CD14-positive monocyte (primary cell): ENCODE results near the gene DNMT3A. TPM values are rescaled to one million over a fixed set of nuclear protein-coding genes. Genes with fewer than 3 reads are reported as not detected.

Experiments
- DNase-seq, 3 donors: peaks; one replicate each; pipeline ENCODE4 v3.0.0-alpha.2; 2011 to 2022
- H2AFZ ChIP-seq: 2 replicates; pipeline ENCODE4 v1.6.0; 2012; ENCODE audit warnings: mild to moderate bottlenecking, low read depth, low read length, inconsistent platforms; ENCODE audit not compliant: insufficient read depth, poor library complexity, severe bottlenecking
- H3K27ac ChIP-seq, 2 donors: 1 replicate in 1 of 2; 2 replicates in 1 of 2; pipeline ENCODE4 v1.5.1; 2012 to 2013; ENCODE audit warnings: low read length in 2 of 2, control low read depth in 1 of 2, inconsistent platforms in 1 of 2, low read depth in 1 of 2, mild to moderate bottlenecking in 1 of 2
- H3K27me3 ChIP-seq, 2 donors: one replicate each; pipeline versions ENCODE4 v1.6.0 to v1.6.1; 2011 to 2013; ENCODE audit warnings: low read length in 2 of 2; ENCODE audit not compliant: control insufficient read depth in 2 of 2, insufficient read depth in 2 of 2
- H3K36me3 ChIP-seq, 2 donors: replicated peaks in 1 of 2; 1 replicate in 1 of 2; 2 replicates in 1 of 2; pipeline versions ENCODE4 v1.5.1 to v1.6.1; 2012 to 2013; ENCODE audit warnings: low read length in 2 of 2, control low read depth in 1 of 2, inconsistent platforms in 1 of 2, mild to moderate bottlenecking in 1 of 2; ENCODE audit not compliant: insufficient read depth in 2 of 2, control insufficient read depth in 1 of 2
- H3K4me1 ChIP-seq, 2 donors: 1 replicate in 1 of 2; 2 replicates in 1 of 2; pipeline versions ENCODE4 v1.5.1 to v1.6.1; 2012 to 2013; ENCODE audit warnings: low read length in 2 of 2, control low read depth in 1 of 2, inconsistent platforms in 1 of 2, mild to moderate bottlenecking in 1 of 2, moderate library complexity in 1 of 2; ENCODE audit not compliant: insufficient read depth in 2 of 2, control insufficient read depth in 1 of 2
- H3K4me2 ChIP-seq: replicated peaks from 2 replicates; pipeline ENCODE3; 2012; ENCODE audit warnings: low read length, moderate library complexity, mild to moderate bottlenecking; ENCODE audit not compliant: poor library complexity, severe bottlenecking; ENCODE audit errors: extremely low read depth
- H3K4me3 ChIP-seq, 3 experiments: fragments of 200-600 bp in 1 of 3; sonication (generic) in 1 of 3; replicated peaks in 1 of 3; 1 replicate in 2 of 3; 2 replicates in 1 of 3; pipeline ENCODE4 v1.5.1; 2011 to 2013; ENCODE audit warnings: low read length in 3 of 3, mild to moderate bottlenecking in 3 of 3, control low read depth in 2 of 3, low read depth in 2 of 3, inconsistent platforms in 1 of 3, moderate library complexity in 1 of 3
- H3K79me2 ChIP-seq: 2 replicates; pipeline ENCODE4 v1.6.0; 2012; ENCODE audit warnings: mild to moderate bottlenecking, control low read depth, inconsistent platforms, low read length, moderate library complexity; ENCODE audit not compliant: insufficient read depth
- H3K9ac ChIP-seq: 2 replicates; pipeline ENCODE4 v1.6.0; 2017; ENCODE audit warnings: low read length, mild to moderate bottlenecking; ENCODE audit not compliant: insufficient read depth, poor library complexity, severe bottlenecking
- H3K9me3 ChIP-seq, 2 donors: replicated peaks in 1 of 2; 1 replicate in 1 of 2; 2 replicates in 1 of 2; pipeline versions ENCODE4 v1.5.1 to v1.6.1; 2012 to 2013; ENCODE audit warnings: low read length in 2 of 2, control low read depth in 1 of 2; ENCODE audit not compliant: control insufficient read depth in 1 of 2, insufficient read depth in 1 of 2
- H4K20me1 ChIP-seq: 2 replicates; pipeline ENCODE4 v1.6.0; 2012; ENCODE audit warnings: mild to moderate bottlenecking, low read length, control low read depth, moderate library complexity; ENCODE audit not compliant: insufficient read depth
- H3K27ac Mint-ChIP-seq, 7 donors: one replicate each; pipeline ENCODE4 v1.8.0; 2020; ENCODE audit warnings: mild to moderate bottlenecking in 7 of 7, mixed read lengths in 7 of 7, moderate library complexity in 6 of 7, inconsistent platforms in 2 of 7
- H3K27me3 Mint-ChIP-seq, 3 donors: one replicate each; pipeline ENCODE4 v1.8.0; 2021 to 2022; ENCODE audit warnings: low read depth in 3 of 3, mild to moderate bottlenecking in 3 of 3, mixed read lengths in 3 of 3, moderate library complexity in 3 of 3, inconsistent platforms in 1 of 3
- H3K36me3 Mint-ChIP-seq, 2 donors: one replicate each; pipeline ENCODE4 v1.8.0; 2020; ENCODE audit warnings: mixed read lengths in 2 of 2, inconsistent platforms in 1 of 2, mild to moderate bottlenecking in 1 of 2
- H3K4me1 Mint-ChIP-seq: one replicate; pipeline ENCODE4 v1.8.0; 2020; ENCODE audit warnings: mild to moderate bottlenecking, mixed read lengths
- H3K4me3 Mint-ChIP-seq, 2 donors: one replicate each; pipeline ENCODE4 v1.8.0; 2020; ENCODE audit warnings: mild to moderate bottlenecking in 2 of 2, mixed read lengths in 2 of 2, moderate library complexity in 1 of 2
- H3K9me3 Mint-ChIP-seq, 7 donors: one replicate each; pipeline ENCODE4 v1.8.0; 2020 to 2022; ENCODE audit warnings: mixed read lengths in 7 of 7, mild to moderate bottlenecking in 6 of 7, moderate library complexity in 6 of 7, inconsistent platforms in 2 of 7
- CTCF ChIP-seq: fragments of 200-600 bp; IDR thresholded peaks from one replicate; pipeline ENCODE4 v1.8.0; 2022; ENCODE audit warnings: antibody characterized with exemption, mild to moderate bottlenecking
- WGBS: methylation state at CpG from one replicate; pipeline ENCODE4 v1.1.5; 2013; ENCODE audit warnings: missing lambda C conversion rate; ENCODE audit not compliant: insufficient coverage; 5-methylcytosine and 5-hydroxymethylcytosine counted together
- intact Hi-C, 2 donors: fragments of 100-400 bp; cut with micrococcal nuclease; formaldehyde crosslinking; loops; one replicate each; pipeline versions ENCODE4 v1.15.0 to v1.15.1; 2023
- polyA plus RNA-seq, 3 donors: library from polyadenylated mRNA; depleted of rRNA in 1 of 3; unstranded in 2 of 3; stranded (reverse) in 1 of 3; fragments of 300-500 nt in 2 of 3; fragments of >200 nt in 1 of 3; fragmentation: Illumina TruSeq in 2 of 3; gene quantifications; 1 replicate in 2 of 3; 2 replicates in 1 of 3; pipeline ENCODE4 v1.2.3, GENCODE V29; 2012 to 2021

Gene DNMT3A
- polyA plus RNA-seq, 3 donors: 1.7 to 7.9 (median 2.7) TPM

- Histone ChIP-seq H3K4me1 (peaks cover 10 to 11% of the 10 kb centered on the region in 2 donors), H3K9me3 (no peaks in the 10 kb centered on the region), H2AFZ (no peak overlapping the region), H3K79me2 (no peaks in the 10 kb centered on the region), H3K36me3 (no peaks in the 10 kb centered on the region), H3K9ac (no peak overlapping the region), H3K27me3 (no peaks in the 10 kb centered on the region), H4K20me1 (no peaks in the 10 kb centered on the region), H3K27ac (no peak overlapping the region), H3K4me2 (no peak overlapping the region), H3K4me3 (no peak overlapping the region)
- H3K9me3 Mint-ChIP-seq: peaks cover 0 to 3% (median 0%) of the 10 kb centered on the region in 7 donors
- intact Hi-C loops: no loop called here
- no peak overlapping the region for H3K27ac Mint-ChIP-seq
- no peaks in the 10 kb centered on the region for H3K36me3 Mint-ChIP-seq
- H3K27me3 Mint-ChIP-seq: no peaks in the 10 kb centered on the region
- peaks cover 23% of the 10 kb centered on the region for H3K4me1 Mint-ChIP-seq
- WGBS: 99% methylated on average over 8 of the region's 9 CpGs
- TF ChIP-seq CTCF: no peak
- H3K4me3 Mint-ChIP-seq: no peak overlapping the region
- DNase-seq: no peak
Observed at GRCh38 chr2:25383806-25384205, 42.1 kb upstream of the DNMT3A start.

GRCh38 chr2:25381502-25381901 lies 39.8 kb upstream of the DNMT3A start:
- H3K9me3 Mint-ChIP-seq: peaks cover 0 to 6% (median 0%) of the 10 kb centered on the region in 7 donors
- no peak for DNase-seq
- H3K9ac ChIP-seq: no peak overlapping the region
- peaks cover 27 to 30% of the 10 kb centered on the region in 2 donors for H3K4me1 ChIP-seq
- H3K9me3 ChIP-seq: no peaks in the 10 kb centered on the region
- WGBS: 26% methylated on average over 7 of the region's 7 CpGs
- H3K36me3 ChIP-seq: no peaks in the 10 kb centered on the region
- H3K4me1 Mint-ChIP-seq: peaks cover 33% of the 10 kb centered on the region
- TF ChIP-seq CTCF: no peak
- H3K4me3 Mint-ChIP-seq: peak overlapping the region in 1 of 2 donors; percentile 8
- H3K27ac Mint-ChIP-seq: peak overlapping the region in 2 of 7 donors; percentile 4 to 24
- no peaks in the 10 kb centered on the region for H4K20me1 ChIP-seq
- H3K27me3 Mint-ChIP-seq: peaks cover 0 to 5% (median 0%) of the 10 kb centered on the region in 3 donors
- H3K4me2 ChIP-seq: no peak overlapping the region
- no peak overlapping the region for H3K27ac ChIP-seq
- no peaks in the 10 kb centered on the region for H3K36me3 Mint-ChIP-seq
- H3K79me2 ChIP-seq: no peaks in the 10 kb centered on the region
- H2AFZ ChIP-seq: no peak overlapping the region
- H3K4me3 ChIP-seq: no peak overlapping the region
- intact Hi-C loops: no loop called here
- H3K27me3 ChIP-seq: no peaks in the 10 kb centered on the region
